GM23338 (cell line): ENCODE data around the gene SS18. TPM values are rescaled to one million over a fixed set of nuclear protein-coding genes. Genes with fewer than 3 reads are reported as not detected.

Experiments used
- ATAC-seq: fragments of 200-7000 bp; cut with Tn5 transposase; 3 replicates; pipeline ENCODE4 v1.9.1; 2020
- DNase-seq: peaks from one replicate; pipeline ENCODE4 v3.0.0-alpha.2; 2015; ENCODE audit warnings: low spot score
- H2AFZ ChIP-seq: fragments of 200-600 bp; sonication (generic); 2 replicates; pipeline ENCODE4 v1.8.0; 2016; ENCODE audit warnings: antibody characterized with exemption, mild to moderate bottlenecking, moderate library complexity
- H3F3A ChIP-seq: fragments of 200-600 bp; sonication (generic); replicated peaks from 2 replicates; pipeline ENCODE4 v1.8.0; 2017; ENCODE audit warnings: antibody characterized with exemption, mixed run types, low read depth
- H3K27ac ChIP-seq: fragments of 200-600 bp; sonication (generic); 2 replicates; pipeline ENCODE4 v1.6.1; 2016; ENCODE audit warnings: low read depth
- H3K27me3 ChIP-seq: fragments of 200-600 bp; sonication (generic); 2 replicates; pipeline ENCODE4 v1.8.0; 2016; ENCODE audit warnings: mild to moderate bottlenecking, mixed run types, moderate library complexity; ENCODE audit not compliant: insufficient read depth
- H3K36me3 ChIP-seq: fragments of 200-600 bp; sonication (generic); 2 replicates; pipeline ENCODE4 v1.8.0; 2016; ENCODE audit warnings: mild to moderate bottlenecking; ENCODE audit not compliant: insufficient read depth
- H3K4me1 ChIP-seq: fragments of 200-600 bp; sonication (generic); 2 replicates; pipeline ENCODE4 v1.8.0; 2016; ENCODE audit warnings: mild to moderate bottlenecking, moderate library complexity; ENCODE audit not compliant: insufficient read depth
- H3K4me2 ChIP-seq: fragments of 200-600 bp; sonication (generic); 2 replicates; pipeline ENCODE4 v1.7.1; 2017; ENCODE audit warnings: mixed run types
- H3K4me3 ChIP-seq: fragments of 200-600 bp; sonication (generic); 2 replicates; pipeline ENCODE4 v1.6.1; 2016; ENCODE audit warnings: mixed run types
- H3K79me2 ChIP-seq: fragments of 200-600 bp; sonication (generic); replicated peaks from 2 replicates; pipeline ENCODE4 v1.8.0; 2017; ENCODE audit warnings: mild to moderate bottlenecking; ENCODE audit not compliant: insufficient read depth
- H3K9me2 ChIP-seq: fragments of 200-600 bp; sonication (generic); 2 replicates; pipeline ENCODE4 v1.8.0; 2017; ENCODE audit not compliant: insufficient read depth
- H4K20me1 ChIP-seq: fragments of 200-600 bp; sonication (generic); replicated peaks from 2 replicates; pipeline ENCODE4 v1.8.0; 2017; ENCODE audit warnings: mild to moderate bottlenecking; ENCODE audit not compliant: insufficient read depth
- H3K27ac Mint-ChIP-seq: 2 replicates; pipeline ENCODE4 v1.8.0; 2020; ENCODE audit warnings: inconsistent platforms, mild to moderate bottlenecking, moderate library complexity, mixed read lengths
- H3K27me3 Mint-ChIP-seq: 3 replicates; pipeline ENCODE4 v1.8.0; 2022; ENCODE audit warnings: low read depth, mild to moderate bottlenecking, moderate library complexity, mixed read lengths, inconsistent platforms; ENCODE audit not compliant: insufficient read depth, poor library complexity
- H3K36me3 Mint-ChIP-seq: 3 replicates; pipeline ENCODE4 v1.8.0; 2021; ENCODE audit warnings: low read depth, mild to moderate bottlenecking, inconsistent platforms, moderate library complexity, mixed read lengths
- H3K4me1 Mint-ChIP-seq: 3 replicates; pipeline ENCODE4 v1.8.0; 2020; ENCODE audit warnings: mild to moderate bottlenecking, inconsistent platforms, mixed read lengths
- H3K4me3 Mint-ChIP-seq: 3 replicates; pipeline ENCODE4 v1.8.0; 2021; ENCODE audit warnings: moderate library complexity, mild to moderate bottlenecking, inconsistent platforms, mixed read lengths
- H3K9me3 Mint-ChIP-seq: 3 replicates; pipeline ENCODE4 v1.8.0; 2020; ENCODE audit warnings: moderate library complexity, mild to moderate bottlenecking, inconsistent platforms, mixed read lengths
- CREB1 ChIP-seq: fragments of 250-450 bp; sonication (Bioruptor Pico); IDR thresholded peaks from 2 replicates; pipeline ENCODE4 v1.5.0; 2020; ENCODE audit warnings: low read depth, mild to moderate bottlenecking, moderate library complexity
- EZH2 ChIP-seq: fragments of 200-600 bp; sonication (generic); IDR thresholded peaks from one replicate; pipeline ENCODE4 v1.8.0; 2017; ENCODE audit warnings: antibody characterized with exemption, mild to moderate bottlenecking, low read depth; ENCODE audit not compliant: unreplicated experiment
- EZH2phosphoT487 ChIP-seq: fragments of 200-600 bp; sonication (generic); IDR thresholded peaks from one replicate; pipeline ENCODE4 v1.8.1; 2018; ENCODE audit warnings: antibody characterized with exemption; ENCODE audit not compliant: unreplicated experiment
- JUNB ChIP-seq: IDR thresholded peaks from one replicate; pipeline ENCODE4 v1.6.1; 2016; ENCODE audit warnings: antibody characterized with exemption; ENCODE audit not compliant: unreplicated experiment
- STAT1 ChIP-seq: IDR thresholded peaks from one replicate; pipeline ENCODE4 v1.6.1; 2016; ENCODE audit warnings: antibody characterized with exemption; ENCODE audit not compliant: unreplicated experiment
- polyA plus RNA-seq: library from polyadenylated mRNA; unstranded; fragments of >200 nt; fragmentation: Nextera tagmentation; extraction: Ambion mirVana; gene quantifications from 2 replicates; pipeline ENCODE4 v1.2.1, GENCODE V29; 2016
- total RNA-seq: library from RNA; depleted of rRNA; stranded (reverse); fragments of >200 nt; shearing (Covaris generic); gene quantifications from 2 replicates; pipeline ENCODE4 v1.2.3, GENCODE V29; 2014
- TF ChIP-seq, protein P1 (sequence below): IDR thresholded peaks from 2 replicates; pipeline ENCODE4 v1.6.1; 2016; ENCODE audit warnings: antibody characterized with exemption
- TF ChIP-seq, protein P2 (sequence below), 2 experiments: fragments of 200-600 bp in 1 of 2; sonication (generic) in 1 of 2; conservative IDR thresholded peaks; 2 replicates each; pipeline versions ENCODE4 v1.5.1 to v1.6.1; 2016 to 2017; ENCODE audit warnings: antibody characterized with exemption in 2 of 2, low read depth in 2 of 2, mild to moderate bottlenecking in 2 of 2, moderate library complexity in 1 of 2
- TF ChIP-seq, protein P3 (sequence below): fragments of 250-450 bp; sonication (Bioruptor Pico); IDR thresholded peaks from 2 replicates; pipeline ENCODE4 v1.5.0; 2020; ENCODE audit warnings: mild to moderate bottlenecking, moderate library complexity

SS18 gene
- total and polyA plus RNA-seq, 2 experiments from 2014 or later: 41.3 to 148 TPM

DNA sequence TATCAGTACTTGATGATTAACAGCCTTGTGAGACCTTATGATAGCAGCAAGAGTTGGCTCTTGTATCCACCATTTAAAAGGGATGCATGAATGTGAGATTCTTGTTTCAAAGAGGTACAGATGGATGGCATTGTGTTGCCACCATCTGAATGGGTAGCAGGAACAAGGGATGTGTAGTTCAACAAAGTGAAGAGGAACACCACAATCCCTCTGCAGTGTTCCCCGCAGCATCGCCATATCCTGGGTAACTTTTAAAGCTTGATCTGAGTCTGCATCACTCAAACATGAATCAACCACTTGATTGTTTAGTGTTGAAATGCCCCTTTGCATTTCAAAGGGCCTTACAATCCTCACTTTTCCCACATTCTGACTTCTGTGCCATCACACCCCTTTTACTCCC lies 106.7 kb downstream of the SS18 start:
- H3K4me2 ChIP-seq: no peak overlapping the region
- no peak overlapping the region for H3K4me3 ChIP-seq
- TF ChIP-seq STAT1: no peak
- TF ChIP-seq EZH2: no peak
- no peak for TF ChIP-seq CREB1 (CRISPR knock-in tag)
- TF ChIP-seq, protein P1, sequence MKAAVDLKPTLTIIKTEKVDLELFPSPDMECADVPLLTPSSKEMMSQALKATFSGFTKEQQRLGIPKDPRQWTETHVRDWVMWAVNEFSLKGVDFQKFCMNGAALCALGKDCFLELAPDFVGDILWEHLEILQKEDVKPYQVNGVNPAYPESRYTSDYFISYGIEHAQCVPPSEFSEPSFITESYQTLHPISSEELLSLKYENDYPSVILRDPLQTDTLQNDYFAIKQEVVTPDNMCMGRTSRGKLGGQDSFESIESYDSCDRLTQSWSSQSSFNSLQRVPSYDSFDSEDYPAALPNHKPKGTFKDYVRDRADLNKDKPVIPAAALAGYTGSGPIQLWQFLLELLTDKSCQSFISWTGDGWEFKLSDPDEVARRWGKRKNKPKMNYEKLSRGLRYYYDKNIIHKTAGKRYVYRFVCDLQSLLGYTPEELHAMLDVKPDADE: no peak
- no peak for TF ChIP-seq EZH2phosphoT487
- TF ChIP-seq JUNB: no peak
- TF ChIP-seq, protein P2, sequence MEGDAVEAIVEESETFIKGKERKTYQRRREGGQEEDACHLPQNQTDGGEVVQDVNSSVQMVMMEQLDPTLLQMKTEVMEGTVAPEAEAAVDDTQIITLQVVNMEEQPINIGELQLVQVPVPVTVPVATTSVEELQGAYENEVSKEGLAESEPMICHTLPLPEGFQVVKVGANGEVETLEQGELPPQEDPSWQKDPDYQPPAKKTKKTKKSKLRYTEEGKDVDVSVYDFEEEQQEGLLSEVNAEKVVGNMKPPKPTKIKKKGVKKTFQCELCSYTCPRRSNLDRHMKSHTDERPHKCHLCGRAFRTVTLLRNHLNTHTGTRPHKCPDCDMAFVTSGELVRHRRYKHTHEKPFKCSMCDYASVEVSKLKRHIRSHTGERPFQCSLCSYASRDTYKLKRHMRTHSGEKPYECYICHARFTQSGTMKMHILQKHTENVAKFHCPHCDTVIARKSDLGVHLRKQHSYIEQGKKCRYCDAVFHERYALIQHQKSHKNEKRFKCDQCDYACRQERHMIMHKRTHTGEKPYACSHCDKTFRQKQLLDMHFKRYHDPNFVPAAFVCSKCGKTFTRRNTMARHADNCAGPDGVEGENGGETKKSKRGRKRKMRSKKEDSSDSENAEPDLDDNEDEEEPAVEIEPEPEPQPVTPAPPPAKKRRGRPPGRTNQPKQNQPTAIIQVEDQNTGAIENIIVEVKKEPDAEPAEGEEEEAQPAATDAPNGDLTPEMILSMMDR (conservative IDR thresholded peaks at IDR 0.05; ENCODE audit: low read depth in 2 of 2): no peak
- Mint-ChIP-seq H3K36me3 (no peaks in the 10 kb centered on the region), H3K27ac (no peak overlapping the region), H3K4me1 (no peaks in the 10 kb centered on the region), H3K4me3 (no peak overlapping the region), H3K27me3 (no peaks in the 10 kb centered on the region), H3K9me3 (peaks cover 4% of the 10 kb centered on the region; the same call in 2 of the 3 replicates)
- no peaks in the 10 kb centered on the region for H3K79me2 ChIP-seq
- no peaks in the 10 kb centered on the region for H4K20me1 ChIP-seq
- no peak overlapping the region for H2AFZ ChIP-seq
- no peak overlapping the region for H3K27ac ChIP-seq
- no peaks in the 10 kb centered on the region for H3F3A ChIP-seq
- no peak for DNase-seq
- no peaks in the 10 kb centered on the region for H3K36me3 ChIP-seq
- no peaks in the 10 kb centered on the region for H3K9me2 ChIP-seq
- ATAC-seq: no peak
- H3K27me3 ChIP-seq: no peaks in the 10 kb centered on the region
- no peaks in the 10 kb centered on the region for H3K4me1 ChIP-seq

DNA sequence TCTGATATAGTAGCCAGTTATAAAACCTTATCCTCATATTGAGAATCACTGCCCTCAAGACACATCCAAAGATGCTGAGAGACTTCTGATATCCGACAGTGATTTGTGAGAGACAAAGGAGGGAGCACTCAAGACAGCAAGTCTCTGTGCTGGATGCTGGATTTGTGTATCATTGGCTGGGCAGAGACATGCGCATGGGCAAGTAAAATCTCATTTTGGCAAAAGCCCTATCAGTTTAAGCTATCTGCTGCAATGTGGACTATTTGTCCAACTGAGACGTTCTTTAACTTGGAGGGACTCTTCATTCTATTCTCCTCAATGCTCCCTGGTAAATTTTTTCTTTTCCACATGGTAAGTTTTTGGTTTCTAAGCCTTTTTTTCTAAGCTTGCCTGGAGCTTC lies 107.5 kb downstream of the SS18 start:
- Histone ChIP-seq H3F3A (no peaks in the 10 kb centered on the region), H3K36me3 (no peaks in the 10 kb centered on the region), H3K4me1 (no peaks in the 10 kb centered on the region), H3K9me2 (no peaks in the 10 kb centered on the region), H3K27ac (no peak overlapping the region), H3K27me3 (no peaks in the 10 kb centered on the region), H3K4me2 (no peak overlapping the region), H4K20me1 (no peaks in the 10 kb centered on the region), H3K79me2 (no peaks in the 10 kb centered on the region), H3K4me3 (no peak overlapping the region), H2AFZ (no peak overlapping the region)
- Mint-ChIP-seq H3K4me1 (no peaks in the 10 kb centered on the region), H3K36me3 (no peaks in the 10 kb centered on the region), H3K27ac (no peak overlapping the region), H3K4me3 (no peak overlapping the region), H3K9me3 (peaks cover 4% of the 10 kb centered on the region; the same call in 2 of the 3 replicates), H3K27me3 (no peaks in the 10 kb centered on the region)
- ATAC-seq: no peak
- DNase-seq: no peak
- TF ChIP-seq STAT1 (no peak), EZH2 (no peak), CREB1 (CRISPR knock-in tag) (no peak), EZH2phosphoT487 (no peak)
- TF ChIP-seq, protein P1: no peak
- TF ChIP-seq, protein P3, sequence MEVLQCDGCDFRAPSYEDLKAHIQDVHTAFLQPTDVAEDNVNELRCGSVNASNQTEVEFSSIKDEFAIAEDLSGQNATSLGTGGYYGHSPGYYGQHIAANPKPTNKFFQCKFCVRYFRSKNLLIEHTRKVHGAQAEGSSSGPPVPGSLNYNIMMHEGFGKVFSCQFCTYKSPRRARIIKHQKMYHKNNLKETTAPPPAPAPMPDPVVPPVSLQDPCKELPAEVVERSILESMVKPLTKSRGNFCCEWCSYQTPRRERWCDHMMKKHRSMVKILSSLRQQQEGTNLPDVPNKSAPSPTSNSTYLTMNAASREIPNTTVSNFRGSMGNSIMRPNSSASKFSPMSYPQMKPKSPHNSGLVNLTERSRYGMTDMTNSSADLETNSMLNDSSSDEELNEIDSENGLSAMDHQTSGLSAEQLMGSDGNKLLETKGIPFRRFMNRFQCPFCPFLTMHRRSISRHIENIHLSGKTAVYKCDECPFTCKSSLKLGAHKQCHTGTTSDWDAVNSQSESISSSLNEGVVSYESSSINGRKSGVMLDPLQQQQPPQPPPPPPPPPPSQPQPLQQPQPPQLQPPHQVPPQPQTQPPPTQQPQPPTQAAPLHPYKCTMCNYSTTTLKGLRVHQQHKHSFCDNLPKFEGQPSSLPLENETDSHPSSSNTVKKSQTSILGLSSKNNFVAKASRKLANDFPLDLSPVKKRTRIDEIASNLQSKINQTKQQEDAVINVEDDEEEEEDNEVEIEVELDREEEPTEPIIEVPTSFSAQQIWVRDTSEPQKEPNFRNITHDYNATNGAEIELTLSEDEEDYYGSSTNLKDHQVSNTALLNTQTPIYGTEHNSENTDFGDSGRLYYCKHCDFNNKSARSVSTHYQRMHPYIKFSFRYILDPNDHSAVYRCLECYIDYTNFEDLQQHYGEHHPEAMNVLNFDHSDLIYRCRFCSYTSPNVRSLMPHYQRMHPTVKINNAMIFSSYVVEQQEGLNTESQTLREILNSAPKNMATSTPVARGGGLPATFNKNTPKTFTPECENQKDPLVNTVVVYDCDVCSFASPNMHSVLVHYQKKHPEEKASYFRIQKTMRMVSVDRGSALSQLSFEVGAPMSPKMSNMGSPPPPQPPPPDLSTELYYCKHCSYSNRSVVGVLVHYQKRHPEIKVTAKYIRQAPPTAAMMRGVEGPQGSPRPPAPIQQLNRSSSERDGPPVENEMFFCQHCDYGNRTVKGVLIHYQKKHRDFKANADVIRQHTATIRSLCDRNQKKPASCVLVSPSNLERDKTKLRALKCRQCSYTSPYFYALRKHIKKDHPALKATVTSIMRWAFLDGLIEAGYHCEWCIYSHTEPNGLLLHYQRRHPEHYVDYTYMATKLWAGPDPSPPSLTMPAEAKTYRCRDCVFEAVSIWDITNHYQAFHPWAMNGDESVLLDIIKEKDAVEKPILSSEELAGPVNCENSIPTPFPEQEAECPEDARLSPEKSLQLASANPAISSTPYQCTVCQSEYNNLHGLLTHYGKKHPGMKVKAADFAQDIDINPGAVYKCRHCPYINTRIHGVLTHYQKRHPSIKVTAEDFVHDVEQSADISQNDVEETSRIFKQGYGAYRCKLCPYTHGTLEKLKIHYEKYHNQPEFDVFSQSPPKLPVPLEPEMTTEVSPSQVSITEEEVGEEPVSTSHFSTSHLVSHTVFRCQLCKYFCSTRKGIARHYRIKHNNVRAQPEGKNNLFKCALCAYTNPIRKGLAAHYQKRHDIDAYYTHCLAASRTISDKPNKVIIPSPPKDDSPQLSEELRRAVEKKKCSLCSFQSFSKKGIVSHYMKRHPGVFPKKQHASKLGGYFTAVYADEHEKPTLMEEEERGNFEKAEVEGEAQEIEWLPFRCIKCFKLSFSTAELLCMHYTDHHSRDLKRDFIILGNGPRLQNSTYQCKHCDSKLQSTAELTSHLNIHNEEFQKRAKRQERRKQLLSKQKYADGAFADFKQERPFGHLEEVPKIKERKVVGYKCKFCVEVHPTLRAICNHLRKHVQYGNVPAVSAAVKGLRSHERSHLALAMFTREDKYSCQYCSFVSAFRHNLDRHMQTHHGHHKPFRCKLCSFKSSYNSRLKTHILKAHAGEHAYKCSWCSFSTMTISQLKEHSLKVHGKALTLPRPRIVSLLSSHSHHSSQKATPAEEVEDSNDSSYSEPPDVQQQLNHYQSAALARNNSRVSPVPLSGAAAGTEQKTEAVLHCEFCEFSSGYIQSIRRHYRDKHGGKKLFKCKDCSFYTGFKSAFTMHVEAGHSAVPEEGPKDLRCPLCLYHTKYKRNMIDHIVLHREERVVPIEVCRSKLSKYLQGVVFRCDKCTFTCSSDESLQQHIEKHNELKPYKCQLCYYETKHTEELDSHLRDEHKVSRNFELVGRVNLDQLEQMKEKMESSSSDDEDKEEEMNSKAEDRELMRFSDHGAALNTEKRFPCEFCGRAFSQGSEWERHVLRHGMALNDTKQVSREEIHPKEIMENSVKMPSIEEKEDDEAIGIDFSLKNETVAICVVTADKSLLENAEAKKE: no peak
- TF ChIP-seq, protein P2 (conservative IDR thresholded peaks at IDR 0.05; ENCODE audit: low read depth in 2 of 2): no peak
